AG08395 (cell line): Measurements from ENCODE around the gene ATP11C.
"Not testable (repeated sequence)": the region's sequence is repeated elsewhere in the genome, so short reads cannot be mapped to it uniquely, and the experiment has no call there.

Experiments used
- DNase-seq: peaks from one replicate; pipeline ENCODE4 v3.0.0; 2012; ENCODE audit warnings: mixed read lengths, low spot score

ATP11C gene

GRCh38 chrX:139924069-139924695 is 8.7 kb downstream of the ATP11C start:
- DNase-seq = no peak

GRCh38 chrX:139921142-139921541 is 11.7 kb downstream of the ATP11C start:
- not testable (repeated sequence) for DNase-seq

DNA sequence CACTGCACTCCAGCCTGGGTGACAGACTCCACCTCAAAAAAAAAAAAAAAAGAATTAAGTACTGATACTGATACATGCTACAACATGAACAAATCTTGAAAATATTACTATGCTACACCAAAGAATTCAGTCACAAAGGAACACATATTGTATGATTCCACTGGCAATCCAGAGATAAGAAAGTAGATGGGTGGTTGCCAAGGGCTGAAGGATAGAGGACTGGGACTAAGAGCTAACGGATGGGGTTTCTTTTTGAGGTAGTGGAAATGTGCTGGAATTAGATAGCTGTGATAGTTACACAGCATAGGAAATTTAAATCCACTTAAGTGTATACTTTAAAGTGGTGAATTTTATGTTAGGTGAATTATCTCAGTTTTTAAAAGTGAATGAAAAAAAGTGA is 12.5 kb downstream of the ATP11C start:
- DNase-seq = no peak

DNA sequence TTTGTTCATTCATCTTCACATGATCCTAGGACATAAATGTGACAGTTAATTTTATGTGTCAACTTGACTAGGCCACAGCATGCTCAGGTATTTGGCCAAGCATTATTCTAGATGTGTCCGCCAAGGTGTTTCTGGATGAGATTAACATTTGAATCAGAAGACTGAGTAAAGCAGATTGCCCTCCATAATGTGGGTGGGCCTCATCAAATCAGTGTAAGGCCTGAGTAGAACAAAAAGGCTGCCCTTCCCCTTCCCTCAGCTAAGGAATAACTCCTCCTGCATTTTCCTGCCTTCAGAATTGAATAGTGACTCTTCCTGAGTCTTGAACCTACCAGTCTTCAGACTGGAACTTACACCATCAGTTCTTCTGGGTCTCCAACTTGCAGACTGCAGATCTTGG is 18.4 kb downstream of the ATP11C start:
- no peak for DNase-seq

DNA sequence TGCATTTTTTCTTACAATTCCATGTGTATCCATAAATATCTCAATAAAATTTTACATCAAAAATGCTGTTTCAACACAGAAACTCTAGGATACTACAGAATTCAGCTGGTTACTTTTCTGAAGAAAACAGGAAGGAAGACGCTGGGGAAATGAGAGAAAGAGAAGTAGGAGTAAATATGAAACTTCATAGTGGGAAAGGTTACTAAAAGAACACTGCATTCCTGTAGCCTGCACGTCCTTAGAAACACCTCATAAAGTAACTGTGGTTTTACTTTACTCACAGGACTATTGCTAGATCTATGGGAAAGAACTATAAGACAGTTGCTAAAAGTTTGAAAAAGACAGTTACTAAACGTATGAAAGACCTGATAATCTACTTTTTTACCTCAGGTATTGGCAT is 23.1 kb downstream of the ATP11C start:
- no peak for DNase-seq

GRCh38 chrX:139907078-139907477 is 25.8 kb downstream of the ATP11C start:
- no peak for DNase-seq

GRCh38 chrX:139905743-139906142 is 27.1 kb downstream of the ATP11C start:
- no peak for DNase-seq

- DNase-seq = no peak
Measured at GRCh38 chrX:139905051-139905450, 27.8 kb downstream of the ATP11C start.

GRCh38 chrX:139903210-139903609 is 29.6 kb downstream of the ATP11C start:
- DNase-seq = no peak

DNA sequence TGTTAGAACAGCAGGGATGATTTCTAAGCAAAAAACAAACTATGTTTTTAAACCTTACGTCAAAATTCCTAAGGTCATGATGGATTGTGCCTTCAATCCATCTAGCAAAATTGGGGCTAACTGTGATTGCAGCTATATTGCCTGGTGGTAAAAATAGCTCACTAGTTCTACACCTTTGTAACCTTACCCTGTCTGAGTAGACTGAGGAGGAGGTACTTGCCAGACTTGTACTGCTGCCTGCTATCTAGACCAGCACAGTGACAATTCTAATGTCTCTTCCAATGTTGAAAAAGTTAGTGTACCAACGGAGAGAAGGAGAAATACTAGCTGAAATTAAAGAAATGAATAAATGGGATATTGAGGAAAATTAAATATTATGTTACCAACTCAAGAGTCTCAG is 30.3 kb downstream of the ATP11C start:
- DNase-seq = no peak

DNA sequence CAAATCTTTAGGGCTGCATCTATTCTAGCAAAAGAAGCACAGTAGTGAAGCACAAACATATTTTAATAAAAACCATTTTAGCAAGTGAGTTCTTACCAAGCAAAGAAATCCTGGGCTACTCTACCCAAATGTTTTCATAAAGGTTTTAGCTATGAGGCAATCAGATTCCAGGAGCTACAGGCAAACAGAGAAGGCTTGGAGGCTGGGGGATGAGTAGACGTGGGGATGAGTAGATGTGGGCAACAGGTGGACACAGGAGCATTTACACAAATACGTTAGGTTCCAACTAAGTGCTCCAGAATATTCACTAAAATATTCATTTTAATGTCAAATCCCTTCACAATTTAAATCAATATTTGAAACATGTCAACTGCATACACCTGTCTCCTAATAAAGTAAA is 34.5 kb downstream of the ATP11C start:
- DNase-seq = no peak

DNA sequence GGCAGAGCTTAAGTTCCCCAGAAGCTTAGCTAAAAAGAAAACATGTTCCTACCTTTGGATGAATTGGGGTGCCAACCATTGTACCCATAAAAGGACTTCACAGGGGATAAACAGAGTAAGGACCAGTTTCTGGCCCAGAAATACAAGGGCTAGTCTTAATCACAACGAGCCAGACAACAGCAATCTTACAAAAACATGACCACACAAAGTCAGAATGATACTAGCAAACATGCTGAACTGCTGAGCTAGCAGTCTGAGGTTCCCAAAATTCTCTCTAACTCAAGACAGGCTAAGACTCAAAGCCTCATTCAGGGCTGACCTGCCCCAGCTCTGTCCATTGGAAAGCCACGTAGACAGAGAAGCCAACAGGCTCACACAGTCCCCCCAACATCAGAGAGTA is 40.3 kb downstream of the ATP11C start:
- no peak for DNase-seq

DNA sequence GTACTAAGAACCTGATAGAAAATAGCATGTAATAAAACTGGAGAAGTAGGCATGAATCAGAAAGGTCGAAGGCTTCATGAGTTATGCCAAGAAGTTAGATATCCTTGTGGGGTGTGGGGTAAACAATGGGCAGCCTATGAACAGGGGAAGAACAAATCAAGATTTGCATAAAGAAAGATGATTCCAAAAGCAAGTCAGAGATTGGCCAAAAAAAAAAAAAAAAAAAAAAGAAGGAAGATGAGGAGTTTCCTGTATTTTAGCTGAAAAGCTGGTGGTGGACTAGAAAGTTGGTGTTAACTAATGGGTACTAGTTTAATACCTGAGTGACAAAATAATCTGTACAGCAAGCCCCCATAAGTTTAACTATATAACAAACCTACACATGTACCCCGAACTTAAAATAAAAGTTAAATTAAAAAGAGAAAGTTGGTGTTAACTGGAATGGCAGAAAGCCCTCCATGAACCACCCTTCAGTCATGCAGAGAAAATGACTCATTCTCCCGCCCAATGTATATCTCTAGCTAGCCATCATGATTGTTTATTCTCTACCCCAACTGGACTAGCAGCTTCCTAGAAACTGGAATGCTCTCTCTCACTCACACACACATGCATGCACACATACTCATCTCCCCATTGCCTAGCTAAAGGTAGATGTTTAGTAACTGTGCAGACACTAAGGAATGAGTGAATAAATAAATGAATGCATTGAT is 41.7 kb downstream of the ATP11C start:
- DNase-seq = peak; percentile 48

DNA sequence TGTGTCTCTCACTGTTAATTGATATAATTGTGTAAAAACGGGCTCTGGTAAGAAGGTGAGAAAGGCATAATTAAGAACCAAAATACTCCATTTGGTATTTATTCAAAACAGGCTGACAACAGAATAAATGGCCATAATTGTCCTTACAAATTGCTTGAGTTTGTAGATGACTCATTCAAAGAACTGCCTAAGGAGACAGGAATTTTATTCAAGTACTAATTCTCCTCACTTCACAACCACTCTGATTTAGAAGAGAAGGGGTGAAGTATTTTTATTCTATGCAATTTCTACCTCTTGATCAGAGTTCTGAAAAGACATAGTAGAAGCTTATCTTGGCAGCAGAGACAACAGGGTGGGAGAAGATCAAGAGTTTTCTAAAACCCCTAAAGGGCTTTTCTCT is 43.1 kb downstream of the ATP11C start:
- peak; percentile 38 for DNase-seq

- no peak for DNase-seq
Measured at GRCh38 chrX:139883984-139884383, 48.9 kb downstream of the ATP11C start.

GRCh38 chrX:139882299-139882698 is 50.6 kb downstream of the ATP11C start:
- DNase-seq = no peak

DNA sequence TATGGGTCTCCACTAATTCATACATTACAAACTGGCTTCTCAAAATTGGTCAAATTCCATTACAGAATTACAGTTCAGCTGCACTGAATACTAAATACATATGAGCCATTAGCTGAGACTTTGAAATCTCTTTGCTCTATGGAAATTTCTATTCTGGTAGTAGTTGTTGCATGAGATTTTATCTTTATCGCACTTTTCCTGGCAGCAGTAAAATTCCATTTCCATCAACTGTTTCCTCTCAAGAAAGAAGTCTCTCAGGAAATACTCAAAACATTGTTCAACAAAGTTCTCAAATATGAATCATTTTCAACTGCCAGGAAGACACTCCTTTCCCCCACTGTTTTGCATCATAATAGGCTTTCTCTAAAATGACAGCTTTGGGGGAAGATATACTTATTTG is 51.3 kb downstream of the ATP11C start:
- DNase-seq = peak; percentile 25

- peak; percentile 7 for DNase-seq
Measured at GRCh38 chrX:139881130-139881529, 51.7 kb downstream of the ATP11C start.

- no peak for DNase-seq
Measured at GRCh38 chrX:139877710-139878414, 55.0 kb downstream of the ATP11C start.

GRCh38 chrX:139875841-139876240 is 57.0 kb downstream of the ATP11C start:
- DNase-seq = no peak

DNA sequence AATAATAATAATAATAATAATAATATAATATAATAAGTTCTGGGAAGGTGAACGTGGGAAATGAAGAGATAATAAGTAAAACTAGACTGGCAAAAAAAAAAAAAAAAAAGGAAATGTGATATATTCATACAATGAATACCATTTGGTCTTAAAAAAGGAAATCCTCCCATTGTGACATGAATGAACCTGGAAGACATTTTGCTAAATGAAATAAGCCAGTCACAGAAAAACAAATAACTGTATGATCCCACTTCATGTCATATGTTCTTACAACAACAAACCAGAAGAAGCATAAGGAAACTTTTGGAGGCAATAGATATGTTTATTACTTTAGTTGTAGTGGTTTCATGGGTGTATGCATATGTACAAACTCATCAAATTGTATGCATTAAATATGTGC is 63.1 kb downstream of the ATP11C start:
- DNase-seq = no peak

GRCh38 chrX:139864640-139865039 is 68.2 kb downstream of the ATP11C start:
- no peak for DNase-seq

GRCh38 chrX:139862208-139862607 is 70.6 kb downstream of the ATP11C start:
- DNase-seq = no peak
